LNCAP (cell line): ENCODE measurements around the gene FSIP1.

Experiments
- TF ChIP-seq, protein P1 (sequence below): fragments of 450-650 bp; IDR thresholded peaks from 2 replicates; pipeline ENCODE4 v1.5.1; 2017; ENCODE audit warnings: mild to moderate bottlenecking

The FSIP1 gene

DNA sequence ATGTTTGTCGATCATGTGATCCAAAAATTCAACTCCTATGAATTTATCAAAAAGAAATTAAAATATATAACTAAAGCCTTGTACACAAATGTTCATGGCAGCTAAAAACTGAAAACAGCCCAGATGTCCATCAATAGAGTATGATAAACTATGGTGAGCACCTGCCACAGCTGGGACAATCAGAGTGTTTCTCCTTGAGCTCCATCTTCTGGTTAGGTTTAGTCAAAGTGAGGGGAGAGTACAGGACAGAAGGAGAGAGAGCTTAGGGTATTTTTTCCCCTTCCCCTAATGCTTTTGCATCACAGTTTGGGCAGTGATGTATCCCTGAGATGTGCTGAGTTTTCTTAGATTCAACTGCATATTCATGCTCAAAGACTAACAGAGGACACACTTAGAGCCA lies 65.5 kb downstream of the FSIP1 start:
- TF ChIP-seq, protein P1, sequence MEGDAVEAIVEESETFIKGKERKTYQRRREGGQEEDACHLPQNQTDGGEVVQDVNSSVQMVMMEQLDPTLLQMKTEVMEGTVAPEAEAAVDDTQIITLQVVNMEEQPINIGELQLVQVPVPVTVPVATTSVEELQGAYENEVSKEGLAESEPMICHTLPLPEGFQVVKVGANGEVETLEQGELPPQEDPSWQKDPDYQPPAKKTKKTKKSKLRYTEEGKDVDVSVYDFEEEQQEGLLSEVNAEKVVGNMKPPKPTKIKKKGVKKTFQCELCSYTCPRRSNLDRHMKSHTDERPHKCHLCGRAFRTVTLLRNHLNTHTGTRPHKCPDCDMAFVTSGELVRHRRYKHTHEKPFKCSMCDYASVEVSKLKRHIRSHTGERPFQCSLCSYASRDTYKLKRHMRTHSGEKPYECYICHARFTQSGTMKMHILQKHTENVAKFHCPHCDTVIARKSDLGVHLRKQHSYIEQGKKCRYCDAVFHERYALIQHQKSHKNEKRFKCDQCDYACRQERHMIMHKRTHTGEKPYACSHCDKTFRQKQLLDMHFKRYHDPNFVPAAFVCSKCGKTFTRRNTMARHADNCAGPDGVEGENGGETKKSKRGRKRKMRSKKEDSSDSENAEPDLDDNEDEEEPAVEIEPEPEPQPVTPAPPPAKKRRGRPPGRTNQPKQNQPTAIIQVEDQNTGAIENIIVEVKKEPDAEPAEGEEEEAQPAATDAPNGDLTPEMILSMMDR: no peak

DNA sequence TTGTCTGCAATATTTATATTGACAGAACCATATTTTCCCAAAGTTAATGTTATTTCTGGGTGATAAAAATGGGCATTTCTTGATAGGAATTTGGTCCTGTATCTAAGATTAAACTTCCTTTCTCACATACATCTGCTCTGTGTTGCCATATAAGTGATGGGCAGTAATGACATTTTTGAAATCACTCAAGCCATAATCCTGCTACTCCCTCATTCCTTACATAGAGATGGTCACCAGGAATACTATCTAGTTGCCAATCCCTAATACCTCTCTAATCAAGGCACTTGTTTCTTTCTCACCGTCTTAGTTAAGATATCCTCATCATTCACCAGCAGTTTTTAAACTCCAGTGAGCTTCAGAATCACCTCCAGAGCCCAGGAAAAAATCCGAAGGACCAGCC lies 68.4 kb downstream of the FSIP1 start:
- TF ChIP-seq, protein P1: no peak

DNA sequence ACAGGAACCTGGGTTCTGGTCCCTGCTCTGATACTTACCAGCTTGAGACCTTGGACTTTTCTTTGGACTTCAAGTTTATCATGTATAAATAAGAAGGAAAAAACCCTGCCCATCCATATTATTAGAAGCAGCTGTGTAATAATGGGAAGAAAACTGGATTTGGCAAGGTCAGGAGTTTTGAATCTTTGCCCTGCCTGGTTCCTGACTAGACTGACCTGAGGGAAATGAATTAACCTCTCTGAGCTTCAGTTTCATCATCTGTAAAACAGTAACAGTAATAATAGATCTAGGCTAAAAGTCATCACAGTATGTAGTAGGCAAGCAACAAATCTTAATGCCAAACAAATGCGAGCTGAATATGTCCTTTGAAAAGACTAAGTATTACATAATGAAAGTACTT lies 68.8 kb downstream of the FSIP1 start:
- TF ChIP-seq, protein P1: no peak

DNA sequence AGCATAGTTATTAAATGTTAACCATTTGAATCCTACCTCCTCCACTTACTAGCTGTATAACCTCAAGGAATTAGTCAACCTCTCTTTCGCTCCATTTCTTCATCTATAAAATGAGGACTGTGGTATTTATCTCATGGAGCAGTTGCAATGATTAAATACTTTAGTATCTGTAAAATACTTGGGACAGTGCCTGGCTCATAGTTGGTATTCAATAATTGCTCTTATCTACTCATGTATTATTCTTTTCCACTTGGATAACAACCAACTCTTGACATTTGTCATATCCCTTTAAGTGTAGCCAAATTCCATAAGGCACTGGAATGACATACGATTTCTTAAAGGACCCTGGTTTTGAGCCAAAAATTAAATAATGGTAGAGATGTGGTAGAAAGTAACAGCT lies 72.0 kb downstream of the FSIP1 start:
- TF ChIP-seq, protein P1: no peak

DNA sequence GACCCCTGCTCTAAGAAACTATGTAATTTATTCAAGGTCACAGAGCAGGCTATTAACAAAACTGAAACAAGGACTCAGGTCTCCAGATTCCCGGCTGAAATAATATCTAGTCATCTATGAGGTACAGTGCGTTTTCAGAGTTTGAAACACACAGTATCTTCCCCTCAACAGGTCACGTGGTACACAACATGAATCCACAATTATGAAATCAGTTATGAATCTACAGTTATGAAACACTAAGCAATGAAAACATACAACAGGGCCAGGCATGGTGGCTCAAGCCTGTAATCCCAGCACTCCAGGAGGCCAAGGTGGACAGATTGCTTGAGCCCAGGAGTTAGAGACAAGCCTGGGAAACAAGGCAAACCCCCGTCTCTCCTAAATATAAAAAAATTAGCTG lies 72.7 kb downstream of the FSIP1 start:
- TF ChIP-seq, protein P1: no peak

DNA sequence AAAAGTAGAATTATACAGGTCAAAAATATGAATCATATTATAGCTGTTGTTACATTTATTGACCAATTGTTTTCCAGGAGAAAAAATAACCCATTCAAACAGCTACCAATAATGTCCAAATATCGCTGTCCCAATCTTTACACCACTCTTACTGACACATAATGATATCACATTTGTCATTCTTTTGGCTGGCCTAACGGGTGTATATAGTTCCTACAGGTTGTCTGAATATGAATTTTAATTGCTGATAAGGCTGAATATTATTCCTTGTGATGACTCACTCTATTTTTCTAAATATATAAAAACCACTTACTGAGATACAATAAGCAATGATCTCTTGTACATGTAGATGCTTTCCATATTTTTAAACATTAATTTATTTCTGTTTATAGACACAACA lies 76.4 kb downstream of the FSIP1 start:
- TF ChIP-seq, protein P1: no peak

DNA sequence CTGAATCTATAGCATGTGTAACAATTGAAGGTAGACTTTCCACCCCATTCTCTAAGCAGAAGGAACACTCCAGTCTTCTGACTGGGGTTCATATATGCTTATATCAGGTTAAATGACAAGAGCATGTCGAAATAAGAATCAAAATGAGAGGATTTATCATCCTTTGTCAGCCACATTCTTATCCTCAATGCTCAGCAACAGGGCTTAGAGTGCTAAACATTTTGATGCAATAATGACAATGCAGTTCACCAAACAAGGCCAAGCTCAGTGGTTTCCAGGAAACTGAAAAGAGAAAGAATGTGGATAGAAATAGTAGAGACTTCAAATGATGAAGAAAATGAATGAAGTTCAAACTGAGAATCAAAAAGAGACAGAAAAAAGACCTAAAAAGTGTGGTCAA lies 78.0 kb downstream of the FSIP1 start:
- TF ChIP-seq, protein P1: no peak

DNA sequence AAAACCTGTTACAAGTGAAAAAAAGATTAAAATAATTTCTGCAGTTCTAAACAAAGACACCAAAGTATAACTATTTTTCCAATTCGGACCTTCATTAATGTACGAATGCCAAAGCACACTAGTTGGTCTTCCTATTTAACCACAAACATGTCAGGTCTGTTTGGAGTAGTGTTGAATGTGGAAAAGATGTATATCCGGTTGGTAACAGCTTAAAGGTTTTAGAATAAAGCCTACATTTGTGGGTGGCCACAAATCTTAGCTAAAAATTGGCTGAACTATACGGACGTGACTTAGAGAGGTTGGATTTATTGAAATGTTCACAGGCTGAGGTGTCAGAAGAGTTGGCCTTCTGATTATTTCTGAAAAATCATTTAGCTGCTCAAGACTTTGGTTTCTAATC lies 78.4 kb downstream of the FSIP1 start:
- TF ChIP-seq, protein P1: no peak
